Liver (tissue), 3 donors: ENCODE results near the gene MMP2.

Experiments
- CTCF ChIP-seq: fragments of 150-350 bp; IDR thresholded peaks from 2 replicates; pipeline ENCODE4 v1.5.1; 2017; ENCODE audit warnings: improper control_type of control experiment, low read depth, low read length; ENCODE audit not compliant: missing input control
- EGR1 ChIP-seq, 2 donors: IDR thresholded peaks; 2 replicates each; pipeline ENCODE4 v1.6.1; 2016 to 2018; ENCODE audit warnings: antibody characterized with exemption in 2 of 2, low read depth in 2 of 2
- GABPA ChIP-seq, 2 donors: IDR thresholded peaks in 1 of 2; conservative IDR thresholded peaks in 1 of 2; 2 replicates each; pipeline ENCODE4 v1.6.1; 2016; ENCODE audit warnings: antibody characterized with exemption in 2 of 2, mild to moderate bottlenecking in 1 of 2, moderate library complexity in 1 of 2
- HNF4G ChIP-seq: IDR thresholded peaks from 2 replicates; pipeline ENCODE4 v1.6.1; 2016; ENCODE audit warnings: antibody characterized with exemption
- JUND ChIP-seq, 2 donors: IDR thresholded peaks; 2 replicates each; pipeline ENCODE4 v1.6.1; 2016; ENCODE audit warnings: antibody characterized with exemption in 2 of 2
- RAD21 ChIP-seq, 2 donors: IDR thresholded peaks; 2 replicates each; pipeline ENCODE4 v1.6.1; 2016; ENCODE audit warnings: antibody characterized with exemption in 2 of 2, mild to moderate bottlenecking in 2 of 2
- RXRA ChIP-seq, 2 donors: IDR thresholded peaks; 2 replicates each; pipeline ENCODE4 v1.6.1; 2017 to 2018; ENCODE audit warnings: antibody characterized with exemption in 2 of 2, mild to moderate bottlenecking in 1 of 2
- TAF1 ChIP-seq: conservative IDR thresholded peaks from 2 replicates; pipeline ENCODE4 v1.6.1; 2016; ENCODE audit warnings: antibody characterized with exemption, mild to moderate bottlenecking
- YY1 ChIP-seq: IDR thresholded peaks from 2 replicates; pipeline ENCODE4 v1.6.1; 2016; ENCODE audit warnings: antibody characterized with exemption, mild to moderate bottlenecking
- TF ChIP-seq, protein P1 (sequence below): IDR thresholded peaks from 2 replicates; pipeline ENCODE4 v1.6.1; 2016; ENCODE audit warnings: antibody characterized with exemption
- donor health status: healthy.
- donor health status: healthy.

GRCh38 chr16:55444754-55445485 is 34.1 kb upstream of the MMP2 start:
- TF ChIP-seq CTCF = no peak
- no peak for TF ChIP-seq RXRA (IDR thresholded peaks at IDR 0.05)
- no peak for TF ChIP-seq TAF1
- TF ChIP-seq, protein P1, sequence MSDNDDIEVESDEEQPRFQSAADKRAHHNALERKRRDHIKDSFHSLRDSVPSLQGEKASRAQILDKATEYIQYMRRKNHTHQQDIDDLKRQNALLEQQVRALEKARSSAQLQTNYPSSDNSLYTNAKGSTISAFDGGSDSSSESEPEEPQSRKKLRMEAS = no peak
- TF ChIP-seq GABPA (IDR thresholded peaks at IDR 0.05 in 1 of 2, conservative IDR thresholded peaks at IDR 0.05 in 1 of 2) = no peak
- TF ChIP-seq EGR1 (IDR thresholded peaks at IDR 0.05; ENCODE audit: low read depth in 2 of 2) = no peak
- no peak for TF ChIP-seq RAD21 (IDR thresholded peaks at IDR 0.05)
- TF ChIP-seq HNF4G = no peak
- no peak for TF ChIP-seq JUND (IDR thresholded peaks at IDR 0.05)
- TF ChIP-seq YY1 = no peak
